ENCODE measurements around the gene XPR1. TPM values are rescaled to one million over a fixed set of nuclear protein-coding genes. Genes with fewer than 3 reads are reported as not detected.

The XPR1 gene
- total RNA-seq, 2 experiments from 2014 or later, result 19.9 to 20.5 TPM

DNA sequence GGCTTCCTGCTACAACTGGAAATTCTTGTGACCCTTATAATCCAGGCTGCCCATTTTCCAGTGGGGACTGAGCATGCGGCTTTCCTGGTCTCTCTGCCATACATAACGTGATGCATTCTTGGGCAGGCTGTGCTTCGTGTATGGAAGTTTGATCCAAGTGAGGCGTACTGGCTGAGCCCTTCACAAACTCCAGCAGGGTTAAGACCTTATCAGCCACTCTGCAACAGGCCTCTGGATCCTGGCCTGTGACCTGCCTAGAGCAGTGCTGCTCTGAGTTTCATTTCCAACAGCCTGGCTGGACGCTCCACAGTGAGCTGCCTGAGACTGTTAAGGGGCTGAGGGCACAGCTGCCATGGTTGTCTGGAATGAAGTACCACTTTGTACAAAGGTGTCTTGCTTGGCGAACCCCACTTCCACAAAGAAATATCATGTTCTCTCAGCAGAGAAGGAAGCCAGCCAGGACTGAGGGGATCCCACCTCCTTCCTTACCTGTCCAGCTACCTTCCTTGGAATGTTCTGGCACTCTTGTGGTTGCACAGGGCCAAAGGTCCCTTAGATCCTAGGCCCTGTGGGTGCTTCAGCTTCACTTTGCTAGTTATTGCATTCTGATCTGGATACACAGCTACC lies 28.5 kb upstream of the XPR1 start:
- Mint-ChIP-seq H3K27ac (no peak overlapping the region), H3K4me3 (no peak overlapping the region), H3K36me3 (ENCODE audit: low read depth) (no peaks in the 10 kb centered on the region), H3K9me3 (no peaks in the 10 kb centered on the region), H3K27me3 (peaks cover 2% of the 10 kb centered on the region), H3K4me1 (no peaks in the 10 kb centered on the region)
- POLR2A ChIA-PET, result no interaction called here
- DNase-seq, result no peak
- CTCF ChIA-PET, result no interaction called here

DNA sequence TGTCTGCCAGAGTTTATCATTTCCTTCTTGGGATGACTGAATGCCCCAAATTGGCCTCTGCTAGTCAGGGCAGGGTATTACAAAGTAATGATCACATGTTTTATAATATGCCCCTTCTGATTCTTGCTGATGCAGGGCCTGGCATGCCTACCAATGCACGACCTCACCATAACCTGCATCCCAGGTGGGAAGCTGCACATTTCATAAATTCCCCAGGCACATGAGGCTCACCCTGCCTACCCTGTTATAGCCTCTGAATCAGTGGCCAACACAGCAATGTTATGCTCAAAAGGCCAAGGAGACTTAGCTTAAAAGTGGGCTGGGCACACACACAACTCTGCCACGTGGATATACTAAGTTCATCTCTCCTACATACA lies 28.0 kb upstream of the XPR1 start:
- H3K36me3 Mint-ChIP-seq (ENCODE audit: low read depth), result no peaks in the 10 kb centered on the region
- H3K9me3 Mint-ChIP-seq, result no peaks in the 10 kb centered on the region
- H3K4me3 Mint-ChIP-seq, result no peak overlapping the region
- no peaks in the 10 kb centered on the region for H3K4me1 Mint-ChIP-seq
- no peak for DNase-seq
- H3K27me3 Mint-ChIP-seq, result peaks cover 2% of the 10 kb centered on the region
- CTCF ChIA-PET, result no interaction called here
- POLR2A ChIA-PET, result no interaction called here
- no peak overlapping the region for H3K27ac Mint-ChIP-seq

DNA sequence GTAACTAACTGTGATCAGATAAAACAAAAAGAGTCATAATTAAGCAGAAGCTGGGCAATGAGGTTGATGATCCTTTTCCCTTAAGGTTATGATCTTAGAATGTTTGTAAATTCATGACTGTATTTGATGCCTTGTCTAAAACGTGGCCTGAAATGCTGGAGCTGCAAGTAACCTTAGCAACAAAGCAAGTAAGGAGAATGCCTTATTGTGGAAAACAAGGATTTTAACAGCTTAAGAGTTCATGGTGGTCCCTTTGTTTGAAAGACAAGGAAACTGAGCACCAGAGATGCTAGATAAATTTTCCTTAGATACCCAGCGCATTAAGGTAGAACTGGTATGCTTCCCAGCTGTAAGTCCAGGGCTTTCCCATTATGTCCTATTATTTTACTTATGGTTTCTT lies 25.7 kb upstream of the XPR1 start:
- no peak overlapping the region for H3K27ac Mint-ChIP-seq
- CTCF ChIA-PET, result no interaction called here

DNA sequence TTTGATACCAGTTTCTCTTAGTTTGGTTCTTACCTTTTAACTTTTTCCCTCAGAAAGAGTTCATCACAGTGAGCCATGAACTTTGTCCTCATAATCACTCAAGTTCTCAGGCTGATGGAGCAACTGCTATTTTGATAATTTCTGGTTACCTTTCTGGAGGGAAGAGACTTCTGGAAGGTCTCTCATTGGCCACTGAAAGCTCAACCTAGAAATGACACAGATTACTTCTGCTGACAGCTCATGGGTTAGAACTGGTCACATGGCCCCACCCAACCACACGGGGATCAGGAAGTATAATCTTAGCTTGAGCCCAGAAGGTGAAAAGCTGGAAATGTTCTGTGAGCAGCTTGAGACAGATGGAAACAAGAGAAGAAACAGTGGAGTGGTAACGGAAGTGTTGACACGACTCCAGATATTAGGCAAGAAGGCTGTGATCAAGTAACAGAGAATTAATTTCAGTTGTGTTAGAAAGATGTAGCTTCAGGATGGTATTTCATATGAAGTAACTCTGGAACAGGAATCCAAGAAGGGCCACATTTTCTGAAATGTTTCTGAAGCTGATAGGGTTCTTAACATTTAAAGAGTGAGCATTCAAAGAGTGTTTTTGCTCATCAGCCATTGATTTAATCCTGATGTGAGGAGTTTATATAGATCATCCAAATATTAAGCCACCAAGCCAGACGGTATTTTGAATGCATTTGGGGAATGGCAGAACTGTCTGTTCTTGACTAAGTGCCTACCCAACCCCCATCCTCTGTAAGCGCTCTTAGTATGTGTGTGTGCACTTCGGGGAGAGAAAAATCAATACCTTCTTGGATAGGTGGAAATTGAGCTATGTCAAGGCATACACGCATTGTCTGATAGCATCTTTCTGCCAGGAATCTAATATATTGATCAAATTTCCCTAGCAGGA lies 21.9 kb upstream of the XPR1 start:
- H3K9me3 Mint-ChIP-seq, result no peaks in the 10 kb centered on the region
- no peaks in the 10 kb centered on the region for H3K36me3 Mint-ChIP-seq (ENCODE audit: low read depth)
- H3K4me3 Mint-ChIP-seq, result no peak overlapping the region
- CTCF ChIA-PET, result no interaction called here
- no peak overlapping the region for H3K27ac Mint-ChIP-seq
- POLR2A ChIA-PET, result interaction anchor here (2.1 kb wide), 1 partner anchor 22 kb away, joined by 7 read pairs; the partner anchor contains the start of gene XPR1
- H3K27me3 Mint-ChIP-seq, result no peaks in the 10 kb centered on the region
- no peaks in the 10 kb centered on the region for H3K4me1 Mint-ChIP-seq
- DNase-seq, result no peak

More for the DNA sequence above, 25.7 kb upstream of the XPR1 start:
- Mint-ChIP-seq H3K36me3 (ENCODE audit: low read depth) (no peaks in the 10 kb centered on the region), H3K27me3 (peaks cover 2% of the 10 kb centered on the region), H3K4me1 (no peaks in the 10 kb centered on the region), H3K4me3 (no peak overlapping the region), H3K9me3 (no peaks in the 10 kb centered on the region)
- no peak for DNase-seq
- POLR2A ChIA-PET, result no interaction called here

DNA sequence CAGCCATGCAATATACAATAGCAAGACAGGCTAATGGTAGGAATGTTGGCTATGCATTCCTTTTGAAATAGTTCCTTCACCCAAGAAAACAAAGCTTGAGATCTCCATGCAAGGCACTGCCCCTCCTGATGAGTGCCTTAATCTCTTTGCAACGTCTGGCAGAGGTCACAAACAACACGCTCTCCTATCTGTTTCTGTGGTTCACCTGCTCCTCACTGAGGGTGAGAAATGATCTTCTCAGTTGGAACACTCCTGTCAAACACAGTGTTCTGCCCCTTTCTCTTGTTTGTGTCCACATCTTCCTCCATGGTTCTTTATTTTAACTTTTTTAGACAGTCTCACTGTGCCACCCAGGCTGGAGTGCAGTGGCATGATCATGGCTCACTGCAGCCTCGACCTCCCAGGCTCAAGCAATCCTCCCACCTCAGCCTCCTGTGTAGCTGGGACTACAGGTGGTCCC lies 21.2 kb upstream of the XPR1 start:
- Mint-ChIP-seq H3K27ac (no peak overlapping the region), H3K9me3 (no peaks in the 10 kb centered on the region), H3K4me3 (no peak overlapping the region), H3K4me1 (no peaks in the 10 kb centered on the region), H3K27me3 (no peaks in the 10 kb centered on the region), H3K36me3 (ENCODE audit: low read depth) (no peaks in the 10 kb centered on the region)
- no peak for DNase-seq
- ChIA-PET POLR2A (interaction anchor here (2.1 kb wide), 1 partner anchor 21 kb away, joined by 7 read pairs; the partner anchor contains the start of gene XPR1), CTCF (no interaction called here)

DNA sequence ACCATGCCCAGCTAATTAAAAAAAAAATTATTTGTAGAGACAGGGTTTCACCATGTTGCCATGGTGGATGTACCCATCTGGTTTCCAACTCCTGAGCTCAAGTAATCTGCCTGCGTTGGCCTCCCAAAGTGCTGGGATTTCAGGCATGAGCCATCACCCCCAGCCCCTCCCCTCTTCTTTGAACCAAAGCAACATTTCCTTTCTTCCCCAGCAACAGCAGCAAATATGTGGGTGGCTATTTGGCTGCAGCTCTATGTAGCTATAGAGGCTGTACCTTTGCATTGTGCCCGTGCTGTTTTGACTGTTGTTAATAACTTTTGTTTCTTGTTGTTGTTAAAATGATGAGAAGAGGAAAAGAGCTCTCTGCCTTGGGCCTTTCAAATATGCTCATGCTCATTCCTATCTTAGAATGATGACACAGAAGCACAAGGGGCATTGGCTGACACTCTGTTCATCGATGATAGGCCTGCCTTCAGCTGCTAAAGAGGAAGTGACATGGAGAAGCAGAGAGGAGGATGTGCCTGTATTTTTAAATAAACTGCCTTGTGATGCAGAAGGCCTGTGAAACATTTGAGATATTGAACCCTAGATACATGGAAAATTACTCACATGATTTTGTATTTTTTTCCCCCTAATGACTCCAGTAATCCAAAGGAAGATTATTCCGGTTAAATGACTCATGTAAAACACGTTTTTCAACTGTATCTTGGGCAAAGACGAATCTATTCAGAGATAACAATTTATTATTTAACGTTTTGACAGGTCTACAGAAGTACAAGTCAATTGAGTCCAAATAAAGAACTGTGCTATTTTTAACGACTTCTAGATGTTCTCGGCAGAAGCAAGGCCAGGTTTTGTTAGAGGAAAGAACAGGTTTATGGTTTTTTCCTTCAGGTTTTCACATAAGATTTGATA lies 20.5 kb upstream of the XPR1 start:
- Mint-ChIP-seq H3K27ac (no peak overlapping the region), H3K27me3 (no peaks in the 10 kb centered on the region), H3K4me1 (no peaks in the 10 kb centered on the region), H3K4me3 (no peak overlapping the region), H3K36me3 (ENCODE audit: low read depth) (no peaks in the 10 kb centered on the region), H3K9me3 (no peaks in the 10 kb centered on the region)
- DNase-seq, result no peak
- POLR2A ChIA-PET, result no interaction called here
- CTCF ChIA-PET, result no interaction called here

DNA sequence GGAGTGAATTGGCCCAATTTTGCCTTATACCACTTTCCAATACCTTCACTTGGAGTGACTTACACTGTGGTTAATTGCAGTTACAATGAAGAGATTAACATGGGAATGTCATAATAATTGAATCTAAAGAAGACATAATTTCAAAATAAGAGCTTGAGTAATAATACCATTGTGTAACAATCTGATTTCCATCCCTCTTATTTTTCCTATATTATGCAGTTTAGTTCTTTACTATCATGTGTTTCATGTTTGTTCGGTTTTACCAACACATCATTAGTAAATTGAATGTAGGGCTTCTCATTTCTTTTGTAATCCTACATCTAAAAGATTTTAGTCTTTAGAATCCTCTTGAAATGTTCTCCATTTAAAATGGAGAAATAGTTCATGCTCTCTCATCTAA lies 19.2 kb upstream of the XPR1 start:
- H3K4me3 Mint-ChIP-seq, result no peak overlapping the region
- CTCF ChIA-PET, result interaction anchor here (1.0 kb wide), 1 partner anchor 11 kb away, joined by 3 read pairs; no protein-coding TSS in a partner anchor
- H3K4me1 Mint-ChIP-seq, result no peaks in the 10 kb centered on the region
- no peaks in the 10 kb centered on the region for H3K9me3 Mint-ChIP-seq
- no peaks in the 10 kb centered on the region for H3K36me3 Mint-ChIP-seq (ENCODE audit: low read depth)
- no peaks in the 10 kb centered on the region for H3K27me3 Mint-ChIP-seq
- H3K27ac Mint-ChIP-seq, result no peak overlapping the region
- POLR2A ChIA-PET, result no interaction called here
- no peak for DNase-seq

DNA sequence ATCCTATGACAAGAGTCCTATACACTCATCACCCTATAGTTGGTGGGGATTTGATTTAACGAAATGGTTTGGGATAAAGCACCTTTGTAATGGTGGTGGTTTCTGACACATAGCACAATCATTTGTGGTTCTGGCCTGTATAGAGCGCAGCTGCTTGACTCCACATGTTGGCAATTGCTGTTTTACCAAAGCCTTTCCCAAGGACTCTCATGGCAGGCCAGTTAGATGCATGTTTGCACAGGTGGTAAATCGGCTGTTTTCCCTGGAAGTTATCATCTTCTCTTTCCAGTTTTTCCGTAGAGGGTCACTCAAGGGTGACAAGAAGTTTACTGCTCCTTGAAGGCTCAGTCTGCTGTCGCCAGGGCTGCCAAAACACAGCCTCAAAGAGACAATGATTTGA lies 17.1 kb upstream of the XPR1 start:
- H3K4me3 Mint-ChIP-seq, result no peak overlapping the region
- H3K27me3 Mint-ChIP-seq, result no peaks in the 10 kb centered on the region
- POLR2A ChIA-PET, result no interaction called here
- H3K9me3 Mint-ChIP-seq, result no peaks in the 10 kb centered on the region
- CTCF ChIA-PET, result no interaction called here
- H3K27ac Mint-ChIP-seq, result no peak overlapping the region
- no peaks in the 10 kb centered on the region for H3K4me1 Mint-ChIP-seq
- H3K36me3 Mint-ChIP-seq (ENCODE audit: low read depth), result no peaks in the 10 kb centered on the region
- no peak for DNase-seq

DNA sequence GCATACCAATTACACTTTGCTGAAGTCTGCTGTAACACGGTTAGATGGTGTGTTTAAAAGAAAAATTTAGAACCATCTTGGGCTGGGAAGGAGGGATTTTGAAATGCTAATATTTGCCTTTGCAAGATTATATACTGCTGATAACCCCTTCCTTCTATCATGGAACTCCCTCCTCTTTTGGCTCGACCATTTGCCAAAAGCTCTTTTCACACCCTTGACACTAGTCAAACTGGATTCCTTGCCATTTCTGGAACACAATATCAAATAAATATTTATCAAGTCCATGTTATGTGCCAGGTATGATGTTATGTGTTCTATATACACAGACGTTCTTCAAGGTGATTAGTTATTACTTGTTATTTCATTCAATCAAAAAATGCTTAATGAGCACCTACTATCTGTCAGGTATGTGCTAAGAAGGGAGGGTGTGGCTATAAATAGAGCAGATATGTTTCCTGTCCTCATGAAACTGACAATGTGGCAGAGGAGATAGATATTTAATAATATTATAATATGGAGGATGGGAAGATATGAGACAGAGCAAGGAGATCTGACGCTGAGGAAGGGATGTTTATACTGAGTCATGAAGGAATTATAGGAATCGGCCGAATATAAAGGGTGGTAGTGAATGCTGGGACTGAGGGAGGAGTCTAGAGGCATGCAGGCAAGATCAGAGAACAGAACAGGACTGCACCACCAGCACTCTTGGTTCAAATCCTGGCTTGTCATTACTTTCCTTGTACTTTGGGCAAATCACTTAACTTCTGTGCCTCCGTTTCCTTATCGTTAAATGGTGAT lies 16.1 kb upstream of the XPR1 start:
- no peaks in the 10 kb centered on the region for H3K27me3 Mint-ChIP-seq

DNA sequence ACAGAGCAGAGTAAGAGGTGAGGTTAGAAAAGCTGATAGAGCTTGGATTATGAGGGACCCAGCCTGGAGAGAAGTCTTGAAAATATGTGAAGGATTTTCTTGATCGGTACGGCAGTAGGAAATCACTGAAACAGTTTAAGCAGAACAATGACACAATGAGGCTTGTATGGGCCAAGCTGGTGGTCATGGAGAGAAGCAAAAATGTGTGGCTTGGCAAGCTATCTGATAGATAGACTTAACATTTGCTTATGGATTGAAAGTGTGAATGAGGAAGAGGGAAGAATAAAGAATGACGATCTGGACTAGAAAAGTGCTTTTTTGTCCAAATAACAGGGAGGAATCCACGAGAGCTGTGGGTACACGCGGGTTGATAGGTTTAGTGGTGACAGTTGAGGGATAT lies 15.4 kb upstream of the XPR1 start:
- Mint-ChIP-seq H3K9me3 (no peaks in the 10 kb centered on the region), H3K36me3 (ENCODE audit: low read depth) (no peaks in the 10 kb centered on the region), H3K4me3 (no peak overlapping the region), H3K4me1 (no peaks in the 10 kb centered on the region), H3K27ac (no peak overlapping the region), H3K27me3 (no peaks in the 10 kb centered on the region)
- POLR2A ChIA-PET, result no interaction called here
- no peak for DNase-seq
- CTCF ChIA-PET, result no interaction called here

More for the DNA sequence above, 16.1 kb upstream of the XPR1 start:
- no peaks in the 10 kb centered on the region for H3K9me3 Mint-ChIP-seq
- H3K4me3 Mint-ChIP-seq, result no peak overlapping the region
- ChIA-PET POLR2A (no interaction called here), CTCF (no interaction called here)
- no peak overlapping the region for H3K27ac Mint-ChIP-seq
- H3K36me3 Mint-ChIP-seq (ENCODE audit: low read depth), result no peaks in the 10 kb centered on the region
- no peak for DNase-seq
- no peaks in the 10 kb centered on the region for H3K4me1 Mint-ChIP-seq

DNA sequence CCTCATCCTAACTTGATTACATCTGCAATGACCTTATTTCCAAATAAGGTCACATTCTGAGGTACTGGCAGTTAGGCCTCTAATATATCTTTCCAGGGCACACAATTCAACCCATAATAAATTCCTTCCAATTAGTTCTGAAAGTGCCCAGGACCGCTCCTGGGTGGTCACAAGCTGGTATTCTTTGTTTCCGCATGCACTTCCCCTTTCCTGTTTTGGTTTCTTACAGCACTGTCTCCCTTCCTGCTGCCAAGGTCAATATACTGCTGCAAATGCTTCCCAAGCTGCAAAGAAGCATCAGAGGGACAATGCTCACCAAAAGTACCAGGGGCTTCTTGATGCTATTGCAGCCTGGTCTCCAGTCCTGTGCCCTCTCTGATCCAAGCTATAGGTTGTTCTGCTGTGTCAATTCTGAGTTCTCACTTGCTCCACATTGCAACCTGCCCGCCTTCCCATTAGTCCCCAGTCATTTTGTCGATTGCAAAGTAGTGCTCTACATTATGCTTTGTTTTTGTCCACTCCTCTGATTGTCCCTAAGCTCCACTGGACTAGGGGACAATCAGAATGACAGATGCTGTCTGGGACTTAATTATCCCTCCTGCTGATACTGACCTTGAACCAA lies 13.9 kb upstream of the XPR1 start:
- H3K27ac Mint-ChIP-seq, result no peak overlapping the region
- no peaks in the 10 kb centered on the region for H3K9me3 Mint-ChIP-seq
- no peaks in the 10 kb centered on the region for H3K36me3 Mint-ChIP-seq (ENCODE audit: low read depth)
- CTCF ChIA-PET, result interaction anchor here (4.0 kb wide), 1 partner anchor 14 kb away, joined by 10 read pairs; the partner anchor contains the start of gene XPR1
- POLR2A ChIA-PET, result no interaction called here
- H3K4me3 Mint-ChIP-seq, result no peak overlapping the region
- H3K27me3 Mint-ChIP-seq, result no peaks in the 10 kb centered on the region
- no peak for DNase-seq
- H3K4me1 Mint-ChIP-seq, result no peaks in the 10 kb centered on the region

DNA sequence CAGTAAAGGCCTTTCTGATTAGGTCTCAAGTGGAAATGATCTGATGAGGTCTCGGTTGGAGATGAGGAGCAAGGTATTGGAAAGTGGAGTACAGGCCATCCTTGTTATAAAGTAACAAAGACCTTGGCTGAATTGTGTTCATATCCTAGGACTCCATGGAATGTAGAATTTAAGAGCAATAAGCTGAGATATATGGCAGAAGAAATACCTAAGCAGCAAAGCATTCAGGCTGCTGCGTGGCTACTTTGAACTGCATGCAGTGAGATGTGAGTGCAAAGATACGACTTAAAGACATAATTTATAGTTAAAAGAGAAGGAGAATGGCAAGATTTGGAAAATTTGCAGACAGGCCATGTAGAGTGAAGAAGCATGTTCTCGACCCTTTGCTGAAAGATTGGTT lies 11.2 kb upstream of the XPR1 start:
- Mint-ChIP-seq H3K4me3 (no peak overlapping the region), H3K4me1 (no peaks in the 10 kb centered on the region), H3K9me3 (no peaks in the 10 kb centered on the region), H3K27ac (no peak overlapping the region), H3K36me3 (ENCODE audit: low read depth) (no peaks in the 10 kb centered on the region), H3K27me3 (peaks cover 5% of the 10 kb centered on the region)
- ChIA-PET POLR2A (no interaction called here), CTCF (interaction anchor here (4.0 kb wide), 1 partner anchor 11 kb away, joined by 10 read pairs; the partner anchor contains the start of gene XPR1)
- DNase-seq, result no peak

Measured in activated CD4-positive, alpha-beta memory T cell treated with anti-CD3 and anti-CD28 coated beads, Interleukin-2, amount 10 ng/mL, durations not matched to agents 7 days and 5 days (primary cell).